ENCODE data around the gene AKAP13.

The AKAP13 gene

DNA sequence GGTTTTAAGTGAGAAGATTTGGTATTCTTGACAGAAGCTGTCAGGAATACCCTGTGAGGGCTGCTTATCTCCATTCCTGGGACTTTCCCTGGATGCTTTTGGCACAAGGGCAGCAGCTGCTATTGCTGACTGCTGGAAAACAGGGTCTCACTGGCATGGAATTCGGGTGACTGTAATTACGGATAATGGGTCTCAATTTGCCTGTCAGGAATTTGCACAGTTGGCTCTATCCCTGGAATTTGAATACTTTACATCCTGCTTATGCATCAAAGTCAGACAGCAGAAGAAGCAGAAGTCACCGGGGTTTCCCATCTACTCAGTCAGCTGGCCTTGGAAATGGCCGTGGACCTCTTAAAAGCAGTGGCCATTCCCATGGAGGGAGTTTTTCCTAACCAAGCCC, 25.9 kb upstream of the AKAP13 start:
- ChIA-PET CTCF (interaction anchor here (1.2 to 2.0 kb wide), 4 partner anchors 16 to 58 kb away, joined by 3 to 7 read pairs (median 6); no protein-coding TSS in a partner anchor), POLR2A (no interaction called here)
- no peak overlapping the region for H3K4me3 ChIP-seq (ENCODE audit: low read depth, low read length)

DNA sequence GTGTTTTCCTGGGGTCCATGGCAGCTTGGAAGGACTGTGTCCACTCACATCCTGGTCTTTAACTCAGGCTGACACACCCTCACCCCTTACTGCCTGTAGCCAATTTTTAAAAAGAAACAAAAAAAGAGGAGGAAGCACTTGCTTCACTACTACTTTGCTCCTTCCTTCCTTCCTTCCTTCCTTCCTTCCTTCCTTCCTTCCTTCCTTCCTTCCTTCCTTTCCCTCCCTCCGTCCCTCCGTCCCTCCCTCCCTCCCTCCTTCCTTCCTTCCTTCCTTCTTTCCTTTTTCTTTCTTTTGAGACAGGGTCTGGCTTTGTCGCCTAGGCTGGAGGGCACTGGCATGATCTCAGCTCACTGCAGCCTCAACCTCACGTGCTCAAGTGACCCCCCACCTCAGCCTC, 25.5 kb upstream of the AKAP13 start:
- POLR2A ChIA-PET: no interaction called here
- no peak for DNase-seq (ENCODE audit: low read depth, low spot score)
- CTCF ChIA-PET: interaction anchor here (1.3 to 2.0 kb wide), 3 partner anchors 15 to 59 kb away, joined by 4 to 7 read pairs (median 7); no protein-coding TSS in a partner anchor
- H3K4me3 ChIP-seq (ENCODE audit: low read depth, low read length): no peak overlapping the region
- TF ChIP-seq, protein P1, sequence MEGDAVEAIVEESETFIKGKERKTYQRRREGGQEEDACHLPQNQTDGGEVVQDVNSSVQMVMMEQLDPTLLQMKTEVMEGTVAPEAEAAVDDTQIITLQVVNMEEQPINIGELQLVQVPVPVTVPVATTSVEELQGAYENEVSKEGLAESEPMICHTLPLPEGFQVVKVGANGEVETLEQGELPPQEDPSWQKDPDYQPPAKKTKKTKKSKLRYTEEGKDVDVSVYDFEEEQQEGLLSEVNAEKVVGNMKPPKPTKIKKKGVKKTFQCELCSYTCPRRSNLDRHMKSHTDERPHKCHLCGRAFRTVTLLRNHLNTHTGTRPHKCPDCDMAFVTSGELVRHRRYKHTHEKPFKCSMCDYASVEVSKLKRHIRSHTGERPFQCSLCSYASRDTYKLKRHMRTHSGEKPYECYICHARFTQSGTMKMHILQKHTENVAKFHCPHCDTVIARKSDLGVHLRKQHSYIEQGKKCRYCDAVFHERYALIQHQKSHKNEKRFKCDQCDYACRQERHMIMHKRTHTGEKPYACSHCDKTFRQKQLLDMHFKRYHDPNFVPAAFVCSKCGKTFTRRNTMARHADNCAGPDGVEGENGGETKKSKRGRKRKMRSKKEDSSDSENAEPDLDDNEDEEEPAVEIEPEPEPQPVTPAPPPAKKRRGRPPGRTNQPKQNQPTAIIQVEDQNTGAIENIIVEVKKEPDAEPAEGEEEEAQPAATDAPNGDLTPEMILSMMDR (IDR thresholded peaks at IDR 0.05; ENCODE audit: insufficient read depth, low read length, missing control alignments): no peak

More for the DNA sequence above, 25.9 kb upstream of the AKAP13 start:
- TF ChIP-seq, protein P1 (IDR thresholded peaks at IDR 0.05; ENCODE audit: insufficient read depth, low read length, missing control alignments): no peak
- peak; percentile 52 for DNase-seq (ENCODE audit: low read depth, low spot score)

DNA sequence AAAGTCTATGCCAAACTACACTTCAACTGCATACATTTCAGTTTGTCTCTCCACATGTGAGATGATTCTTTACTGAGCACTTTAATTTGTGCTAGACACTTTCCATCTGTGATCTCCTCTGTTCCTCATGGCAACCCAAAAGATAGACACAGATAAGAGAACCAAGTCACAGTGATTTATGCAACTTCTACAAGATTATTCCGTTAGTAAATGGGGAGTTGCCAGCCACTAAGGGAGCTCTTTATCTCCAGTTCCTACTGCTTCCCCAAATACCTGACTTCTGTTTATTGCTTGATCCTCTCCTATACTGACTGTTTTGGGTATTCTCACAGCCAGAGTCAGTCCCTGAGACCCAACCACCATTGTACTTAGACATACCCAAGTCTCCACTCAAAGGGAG, 24.1 kb upstream of the AKAP13 start:
- TF ChIP-seq, protein P1 (IDR thresholded peaks at IDR 0.05; ENCODE audit: insufficient read depth, low read length, missing control alignments): no peak
- H3K4me3 ChIP-seq (ENCODE audit: low read depth, low read length): no peak overlapping the region
- POLR2A ChIA-PET: interaction anchor here (1.0 kb wide), 1 partner anchor 23 kb away, joined by 4 read pairs; no protein-coding TSS in a partner anchor
- CTCF ChIA-PET: interaction anchor here (2.0 kb wide), 1 partner anchor 60 kb away, joined by 7 read pairs; no protein-coding TSS in a partner anchor
- DNase-seq (ENCODE audit: low read depth, low spot score): no peak

DNA sequence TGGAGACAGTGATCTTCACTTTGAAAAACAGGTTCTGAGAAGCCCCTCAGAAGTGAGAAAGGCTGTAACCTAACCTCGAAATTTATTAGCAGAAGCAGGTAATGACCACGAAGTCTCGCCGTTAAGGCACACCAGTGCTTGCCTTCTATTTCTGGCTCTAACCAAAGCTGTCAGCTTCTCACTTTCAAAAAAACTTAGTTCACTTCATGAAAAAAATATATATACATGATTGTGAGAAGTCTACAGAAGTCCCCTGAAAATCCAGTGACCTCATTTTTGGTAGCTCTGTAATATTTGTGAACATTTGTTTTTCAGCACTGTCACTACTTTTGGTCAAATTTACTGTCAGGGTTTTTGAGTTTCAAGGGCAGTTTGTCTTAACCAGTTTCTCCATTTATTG, 19.1 kb upstream of the AKAP13 start:
- CTCF ChIA-PET: interaction anchor here (0.9 to 1.2 kb wide), 3 partner anchors 12 to 40 kb away, joined by 3 to 4 read pairs (median 3); no protein-coding TSS in a partner anchor
- TF ChIP-seq, protein P1 (IDR thresholded peaks at IDR 0.05; ENCODE audit: insufficient read depth, low read length, missing control alignments): no peak
- DNase-seq (ENCODE audit: low read depth, low spot score): no peak
- no peak overlapping the region for H3K4me3 ChIP-seq (ENCODE audit: low read depth, low read length)
- POLR2A ChIA-PET: interaction anchor here (0.7 to 1.3 kb wide), 2 partner anchors 10 to 28 kb away, joined by 3 read pairs; no protein-coding TSS in a partner anchor

DNA sequence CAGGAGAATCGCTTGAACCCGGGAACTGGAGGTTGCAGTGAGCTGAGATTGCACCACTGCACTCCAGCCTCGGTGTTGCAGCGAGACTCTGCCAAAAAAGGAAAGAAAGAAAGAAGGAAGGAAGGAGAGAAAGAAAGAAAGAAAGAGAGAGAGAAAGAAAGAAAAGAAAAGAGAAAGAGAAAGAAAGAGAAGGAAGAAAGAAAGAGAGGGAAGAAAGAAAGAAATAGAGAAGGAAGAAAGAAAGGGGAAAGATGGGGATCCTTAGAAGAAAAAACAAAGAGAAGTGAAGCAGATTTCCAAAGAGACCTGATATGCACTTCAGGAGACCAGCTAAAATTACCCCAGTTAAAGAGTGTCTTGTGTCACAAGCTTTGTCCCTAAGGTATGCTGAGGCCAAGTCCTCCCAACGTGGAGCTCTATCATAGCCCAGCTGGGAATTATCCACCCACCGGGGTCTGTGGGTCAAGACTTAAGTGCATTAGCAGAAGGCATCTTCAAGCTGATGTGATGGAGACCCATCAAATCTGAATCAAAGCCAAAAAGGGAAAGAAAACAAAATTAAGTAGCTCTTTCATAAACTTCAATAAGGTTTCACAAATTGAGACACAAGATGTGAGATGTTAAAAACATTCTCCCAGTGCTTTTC, 17.8 kb upstream of the AKAP13 start:
- H3K4me3 ChIP-seq (ENCODE audit: low read depth, low read length): no peak overlapping the region
- ChIA-PET POLR2A (interaction anchor here (0.9 kb wide), 1 partner anchor 17 kb away, joined by 3 read pairs; the partner anchor contains the start of gene AKAP13), CTCF (interaction anchor here (0.9 kb wide), 1 partner anchor 13 kb away, joined by 4 read pairs; no protein-coding TSS in a partner anchor)
- no peak for DNase-seq (ENCODE audit: low read depth, low spot score)
- TF ChIP-seq, protein P1 (IDR thresholded peaks at IDR 0.05; ENCODE audit: insufficient read depth, low read length, missing control alignments): no peak

DNA sequence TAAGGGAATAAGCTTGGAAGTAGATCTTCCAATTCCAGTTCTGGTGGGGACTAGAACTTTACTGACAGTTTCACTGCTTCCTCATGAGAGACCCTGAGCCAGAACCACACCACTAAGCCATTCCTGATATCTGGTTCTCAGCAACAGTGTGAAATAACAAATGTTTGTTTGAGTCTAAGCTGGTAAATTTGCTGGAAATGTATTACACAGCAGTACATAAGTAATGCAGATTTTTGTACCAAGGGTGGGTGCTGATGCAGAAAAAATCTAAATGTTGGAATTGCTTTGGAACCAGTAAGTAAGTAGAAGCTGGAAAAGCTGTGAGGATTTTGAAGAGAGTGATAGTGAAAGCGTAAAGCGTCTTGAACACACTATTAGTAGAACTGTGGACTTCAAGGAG, 14.4 kb upstream of the AKAP13 start:
- POLR2A ChIA-PET: no interaction called here

More for the DNA sequence above, 14.4 kb upstream of the AKAP13 start:
- no peak overlapping the region for H3K4me3 ChIP-seq (ENCODE audit: low read depth, low read length)
- TF ChIP-seq, protein P1 (IDR thresholded peaks at IDR 0.05; ENCODE audit: insufficient read depth, low read length, missing control alignments): no peak
- CTCF ChIA-PET: interaction anchor here (1.5 kb wide), 1 partner anchor 11 kb away, joined by 6 read pairs; no protein-coding TSS in a partner anchor
- DNase-seq (ENCODE audit: low read depth, low spot score): no peak
